HEK293 (cell line): ENCODE data around the gene SBF2.

Source experiments
- CTCF ChIA-PET: fragments of 350-600 bp; formaldehyde crosslinking; extraction: SDS; loops from one replicate; lab custom pipeline; 2021; ENCODE audit warnings: antibody characterized with exemption; lab: Yijun Ruan, JAX
- POLR2A ChIA-PET: fragments of 300-600 bp; formaldehyde crosslinking; extraction: SDS; loops from one replicate; lab custom pipeline; 2020; ENCODE audit warnings: antibody characterized with exemption, inconsistent platforms; lab: Yijun Ruan, JAX
- H3K27ac ChIP-seq: fragments of 200-500 bp; sonication (Bioruptor generic); 2 replicates; pipeline ENCODE4 v1.5.1; 2014; ENCODE audit warnings: low read depth, low read length, control low read depth, inconsistent platforms; ENCODE audit errors: extremely low read depth
- H3K36me3 ChIP-seq, 2 experiments: fragments of 200-500 bp in 1 of 2; sonication (Bioruptor generic) in 1 of 2; 1 replicate in 1 of 2; 2 replicates in 1 of 2; pipeline ENCODE4 v1.5.1; 2014 to 2017; ENCODE audit warnings: inconsistent platforms in 2 of 2, low read length in 2 of 2; ENCODE audit not compliant: control insufficient read depth in 2 of 2, insufficient read depth in 1 of 2
- H3K4me1 ChIP-seq: fragments of 200-500 bp; sonication (Bioruptor generic); 2 replicates; pipeline ENCODE4 v1.5.1; 2014; ENCODE audit warnings: mild to moderate bottlenecking, low read length, inconsistent platforms; ENCODE audit not compliant: control insufficient read depth, insufficient read depth
- H3K4me3 ChIP-seq: 2 replicates; pipeline ENCODE4 v1.5.1; 2011; ENCODE audit warnings: low read depth, mild to moderate bottlenecking, control low read depth, low read length, moderate library complexity
- H3K9me3 ChIP-seq: fragments of 200-500 bp; sonication (Bioruptor generic); 2 replicates; pipeline ENCODE4 v1.5.1; 2014; ENCODE audit warnings: low read depth, low read length, inconsistent platforms; ENCODE audit not compliant: control insufficient read depth, insufficient read depth
- ATF2 ChIP-seq: fragments of 450-650 bp; formaldehyde crosslinking; IDR thresholded peaks from 2 replicates; pipeline ENCODE4 v1.5.1; 2016; ENCODE audit warnings: missing biosample characterization, missing genetic modification characterization, low read depth
- EGR2 ChIP-seq: fragments of 450-650 bp; formaldehyde crosslinking; IDR thresholded peaks from 2 replicates; pipeline ENCODE4 v1.5.1; 2016; ENCODE audit warnings: low read depth, missing biosample characterization, missing genetic modification characterization
- GLIS1 ChIP-seq: fragments of 450-650 bp; formaldehyde crosslinking; IDR thresholded peaks from 2 replicates; pipeline ENCODE4 v1.5.1; 2016; ENCODE audit warnings: missing biosample characterization, missing genetic modification characterization
- IKZF3 ChIP-seq: fragments of 450-650 bp; IDR thresholded peaks from 2 replicates; pipeline ENCODE4 v1.5.0; 2018; ENCODE audit warnings: missing biosample characterization, mild to moderate bottlenecking, missing genetic modification characterization, moderate library complexity
- KLF10 ChIP-seq: fragments of 450-650 bp; IDR thresholded peaks from 2 replicates; pipeline ENCODE4 v1.5.1; 2018; ENCODE audit warnings: missing biosample characterization, mild to moderate bottlenecking, missing genetic modification characterization
- KLF17 ChIP-seq: fragments of 450-650 bp; formaldehyde crosslinking; IDR thresholded peaks from 2 replicates; pipeline ENCODE4 v1.5.1; 2016; ENCODE audit warnings: missing biosample characterization, missing genetic modification characterization
- REST ChIP-seq: fragments of 450-650 bp; formaldehyde crosslinking; IDR thresholded peaks from 2 replicates; pipeline ENCODE4 v1.5.1; 2016; ENCODE audit warnings: missing biosample characterization, missing genetic modification characterization
- ZBTB8A ChIP-seq: fragments of 450-650 bp; formaldehyde crosslinking; IDR thresholded peaks from 2 replicates; pipeline ENCODE4 v1.5.1; 2016; ENCODE audit warnings: missing biosample characterization, missing genetic modification characterization
- ZIC2 ChIP-seq: fragments of 450-650 bp; formaldehyde crosslinking; IDR thresholded peaks from 2 replicates; pipeline ENCODE4 v1.5.1; 2016; ENCODE audit warnings: missing biosample characterization, missing genetic modification characterization
- ZNF138 ChIP-seq: fragments of 450-650 bp; formaldehyde crosslinking; IDR thresholded peaks from 2 replicates; pipeline ENCODE4 v1.5.1; 2016; ENCODE audit warnings: missing biosample characterization, missing genetic modification characterization, borderline replicate concordance
- ZNF221 ChIP-seq: fragments of 450-650 bp; formaldehyde crosslinking; IDR thresholded peaks from 2 replicates; pipeline ENCODE4 v1.5.1; 2017; ENCODE audit warnings: missing biosample characterization, missing genetic modification characterization, borderline replicate concordance
- ZNF324 ChIP-seq: fragments of 450-650 bp; formaldehyde crosslinking; IDR thresholded peaks from 2 replicates; pipeline ENCODE4 v1.5.1; 2016; ENCODE audit warnings: missing biosample characterization, missing genetic modification characterization
- ZNF394 ChIP-seq: fragments of 450-650 bp; formaldehyde crosslinking; IDR thresholded peaks from 2 replicates; pipeline ENCODE4 v1.5.1; 2016; ENCODE audit warnings: missing biosample characterization, missing genetic modification characterization, mild to moderate bottlenecking, moderate library complexity, borderline replicate concordance
- ZNF514 ChIP-seq: fragments of 450-650 bp; formaldehyde crosslinking; IDR thresholded peaks from 2 replicates; pipeline ENCODE4 v1.5.1; 2016; ENCODE audit warnings: missing biosample characterization, missing genetic modification characterization
- ZNF555 ChIP-seq: fragments of 450-650 bp; formaldehyde crosslinking; conservative IDR thresholded peaks from 2 replicates; pipeline ENCODE4 v1.5.1; 2017; ENCODE audit warnings: missing biosample characterization, mild to moderate bottlenecking, missing genetic modification characterization, inconsistent platforms
- ZNF677 ChIP-seq: fragments of 450-650 bp; IDR thresholded peaks from 2 replicates; pipeline ENCODE4 v1.5.0; 2018; ENCODE audit warnings: missing biosample characterization, mild to moderate bottlenecking, missing genetic modification characterization, moderate library complexity
- ZNF704 ChIP-seq: fragments of 450-650 bp; formaldehyde crosslinking; IDR thresholded peaks from 2 replicates; pipeline ENCODE4 v1.5.1; 2016; ENCODE audit warnings: missing biosample characterization, missing genetic modification characterization
- ZNF785 ChIP-seq: fragments of 450-650 bp; formaldehyde crosslinking; IDR thresholded peaks from 2 replicates; pipeline ENCODE4 v1.5.1; 2016; ENCODE audit warnings: missing biosample characterization, missing genetic modification characterization
- ZSCAN16 ChIP-seq: fragments of 450-650 bp; formaldehyde crosslinking; IDR thresholded peaks from 2 replicates; pipeline ENCODE4 v1.5.1; 2016; ENCODE audit warnings: missing biosample characterization, missing genetic modification characterization
- TF ChIP-seq, protein P1 (sequence below): IDR thresholded peaks from 2 replicates; pipeline ENCODE4 v1.6.1; 2011; ENCODE audit warnings: mild to moderate bottlenecking, low read depth, low read length, borderline replicate concordance

SBF2 gene

DNA sequence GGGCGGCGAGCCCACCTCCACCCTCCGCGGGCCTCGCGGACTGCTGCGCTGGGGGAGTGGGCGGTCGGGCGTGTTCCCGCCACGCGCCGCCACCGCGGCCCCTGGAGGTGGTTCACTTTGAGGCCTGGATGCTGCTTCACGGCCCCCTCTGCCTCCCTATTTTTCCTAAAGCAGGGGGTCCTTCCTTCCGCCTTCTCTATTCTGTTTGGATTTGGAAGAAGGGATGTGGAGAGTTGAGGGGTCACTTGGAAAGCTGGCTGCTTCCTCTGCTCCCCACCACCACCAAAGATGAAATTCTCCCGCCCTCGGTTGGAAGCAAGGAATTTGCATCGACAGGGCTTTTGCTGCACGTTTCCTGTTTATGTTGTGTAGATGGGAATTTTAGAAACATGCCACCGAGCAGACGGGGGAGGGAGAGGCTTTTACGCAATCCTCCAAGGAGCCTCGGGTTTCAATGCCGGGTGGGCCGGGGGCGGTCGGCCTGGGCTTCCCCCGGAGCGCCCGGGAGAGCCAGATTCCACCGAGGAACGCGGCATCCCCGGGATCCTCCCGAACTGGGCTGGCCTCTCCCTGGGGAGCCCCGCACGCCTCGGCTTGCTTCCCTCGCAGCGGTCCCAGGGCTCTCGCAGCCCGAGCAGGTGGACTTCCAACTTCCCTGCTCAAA, 403 bp upstream of the SBF2 start (continued):
- TF ChIP-seq REST (tag by site-specific recombination) (no peak), EGR2 (tag by site-specific recombination) (0 out of 2 replicates have a peak, but pooled peaks have one; percentile 5), ZBTB8A (tag by site-specific recombination) (peak; percentile 61), KLF17 (peak; percentile 46; the same call in 1 of the 2 replicates), ZIC2 (peak; percentile 36), GLIS1 (peak; percentile 40), KLF10 (tag by site-specific recombination) (peak; percentile 39; the same call in 1 of the 2 replicates), IKZF3 (tag by site-specific recombination) (peak; percentile 61), ZNF555 (tag by site-specific recombination) (no peak), ZNF324 (tag by site-specific recombination) (no peak), ZNF704 (tag by site-specific recombination) (no peak), ZNF394 (tag by site-specific recombination) (no peak), ZNF785 (no peak), ATF2 (tag by site-specific recombination) (no peak), ZNF138 (tag by site-specific recombination) (no peak)
- TF ChIP-seq, protein P1, sequence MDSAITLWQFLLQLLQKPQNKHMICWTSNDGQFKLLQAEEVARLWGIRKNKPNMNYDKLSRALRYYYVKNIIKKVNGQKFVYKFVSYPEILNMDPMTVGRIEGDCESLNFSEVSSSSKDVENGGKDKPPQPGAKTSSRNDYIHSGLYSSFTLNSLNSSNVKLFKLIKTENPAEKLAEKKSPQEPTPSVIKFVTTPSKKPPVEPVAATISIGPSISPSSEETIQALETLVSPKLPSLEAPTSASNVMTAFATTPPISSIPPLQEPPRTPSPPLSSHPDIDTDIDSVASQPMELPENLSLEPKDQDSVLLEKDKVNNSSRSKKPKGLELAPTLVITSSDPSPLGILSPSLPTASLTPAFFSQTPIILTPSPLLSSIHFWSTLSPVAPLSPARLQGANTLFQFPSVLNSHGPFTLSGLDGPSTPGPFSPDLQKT = no peak

DNA sequence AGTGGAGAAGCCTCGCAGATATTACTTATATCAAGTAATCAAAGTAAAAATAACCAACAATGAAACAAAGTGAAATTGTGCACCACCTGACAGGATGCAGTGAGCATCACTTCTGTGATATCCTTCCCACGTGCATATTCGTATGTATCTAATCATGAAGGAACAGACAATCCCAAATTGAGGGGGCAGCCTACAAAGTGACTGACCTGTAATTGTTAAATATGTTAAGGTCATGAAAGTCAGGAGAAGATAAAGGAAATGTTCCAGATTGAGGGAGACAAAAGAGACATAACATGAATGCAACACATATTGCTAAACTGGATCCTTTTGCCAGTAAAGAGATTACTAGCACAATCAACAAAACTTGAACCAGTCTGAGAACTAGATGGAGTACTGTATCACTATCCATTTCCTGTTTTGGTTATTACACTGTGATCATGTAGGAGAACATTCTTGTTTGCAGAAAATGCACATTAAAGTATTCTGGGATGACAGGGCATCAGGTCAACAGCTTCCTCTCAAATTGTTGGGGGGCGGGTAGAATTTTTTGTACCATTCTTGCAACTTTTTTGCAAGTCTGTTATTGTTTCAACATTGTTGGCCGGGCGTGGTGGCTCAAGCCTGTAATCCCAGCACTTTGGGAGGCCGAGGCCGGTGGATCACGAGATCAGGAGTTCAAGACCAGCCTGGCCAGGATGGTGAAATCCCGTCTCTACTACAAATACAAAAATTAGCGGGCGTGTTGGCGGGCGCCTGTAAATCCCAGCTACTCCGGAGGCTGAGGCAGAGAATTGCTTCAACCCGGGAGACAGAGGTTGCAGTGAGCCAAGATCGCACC, 2.0 kb downstream of the SBF2 start:
- no peaks in the 10 kb centered on the region for H3K4me1 ChIP-seq
- no peak overlapping the region for H3K27ac ChIP-seq
- H3K4me3 ChIP-seq = no peak overlapping the region
- POLR2A ChIA-PET = interaction anchor here (1.0 to 1.8 kb wide), 3 partner anchors 11 to 28 kb away, joined by 3 to 12 read pairs (median 5); partner anchors contain the start of gene ADM
- TF ChIP-seq ZNF677 (tag by site-specific recombination) = no peak
- TF ChIP-seq ZSCAN16 (tag by site-specific recombination) = no peak
- TF ChIP-seq ZNF514 (tag by site-specific recombination) = no peak
- TF ChIP-seq ZNF221 (tag by site-specific recombination) = no peak
- CTCF ChIA-PET = interaction anchor here (0.7 kb wide), 1 partner anchor 95 kb away, joined by 3 read pairs; no protein-coding TSS in a partner anchor
- H3K36me3 ChIP-seq = peaks cover 0 to 7% of the 10 kb centered on the region in 2 experiments; a peak in 1 of 3 replicates
- H3K9me3 ChIP-seq = no peaks in the 10 kb centered on the region
